NCI-H2227 (cell line): ENCODE data around the gene HOXA3.

ENCODE experiments used
- DNase-seq: peaks from one replicate; lab custom pipeline; 2025; ENCODE audit not compliant: unreplicated experiment; lab: John Stamatoyannopoulos, UW

The HOXA3 gene

GRCh38 chr7:27157702-27158431 is 5.5 kb upstream of the HOXA3 start:
- DNase-seq, result no peak

GRCh38 chr7:27156916-27157701 is 4.7 kb upstream of the HOXA3 start:
- peak; percentile 21 for DNase-seq

DNA sequence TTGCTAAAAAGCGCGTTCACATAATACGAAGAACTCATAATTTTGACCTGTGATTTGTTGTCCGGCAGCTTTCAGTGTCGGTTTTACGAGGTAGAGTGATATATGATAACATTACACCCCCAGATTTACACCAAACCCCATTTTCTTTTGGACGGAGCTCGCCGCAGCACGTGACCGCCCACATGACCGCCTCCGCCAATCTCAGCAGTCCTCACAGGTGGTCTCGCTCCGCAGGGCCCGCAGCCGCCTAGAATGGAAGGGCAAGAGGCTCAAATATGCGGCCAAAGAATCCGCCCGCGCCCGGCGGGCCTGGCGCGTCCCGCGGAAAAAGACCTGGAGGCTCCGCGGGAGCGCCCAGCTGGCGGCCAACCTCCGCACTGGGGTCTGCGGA is 4.1 kb upstream of the HOXA3 start, which contains the start of gene HOXA7:
TSS of gene HOXA7 (minus strand) at position 168 of the 391 bp plus-strand sequence. CDS start at position 38, 130 bp downstream.
- peak; percentile 78 for DNase-seq

DNA sequence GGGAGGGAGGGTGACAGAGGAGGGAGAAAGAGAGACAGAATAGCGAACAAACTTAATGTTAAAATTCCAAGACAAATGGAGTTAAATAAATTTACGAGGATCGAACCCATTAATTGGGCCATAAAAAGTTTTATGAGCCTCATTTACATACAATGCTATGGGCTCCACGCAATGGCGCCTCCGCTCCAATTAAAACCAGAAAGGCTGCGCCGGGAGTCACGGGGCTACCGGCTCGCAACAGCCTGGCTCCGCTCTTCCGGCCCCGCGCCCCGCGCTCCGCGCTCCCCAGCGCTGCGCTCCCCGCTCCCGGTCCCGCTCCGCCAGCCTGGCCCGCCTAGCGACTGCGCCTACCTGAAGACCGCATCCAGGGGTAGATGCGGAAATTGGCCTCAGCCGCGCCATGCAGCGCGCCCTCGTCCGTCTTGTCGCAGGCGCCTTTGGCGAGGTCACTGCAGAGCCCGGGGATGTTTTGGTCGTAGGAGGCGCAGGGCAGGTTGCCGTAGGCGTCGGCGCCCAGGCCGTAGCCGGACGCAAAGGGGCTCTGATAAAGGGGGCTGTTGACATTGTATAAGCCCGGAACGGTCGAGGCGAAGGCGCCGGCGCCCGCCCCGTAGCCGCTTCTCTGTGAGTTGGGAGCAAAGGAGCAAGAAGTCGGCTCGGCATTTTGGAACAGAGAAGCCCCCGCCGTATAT is 3.6 kb upstream of the HOXA3 start:
- DNase-seq, result peak; percentile 43

GRCh38 chr7:27154901-27155815 is 2.8 kb upstream of the HOXA3 start:
- no peak for DNase-seq

DNA sequence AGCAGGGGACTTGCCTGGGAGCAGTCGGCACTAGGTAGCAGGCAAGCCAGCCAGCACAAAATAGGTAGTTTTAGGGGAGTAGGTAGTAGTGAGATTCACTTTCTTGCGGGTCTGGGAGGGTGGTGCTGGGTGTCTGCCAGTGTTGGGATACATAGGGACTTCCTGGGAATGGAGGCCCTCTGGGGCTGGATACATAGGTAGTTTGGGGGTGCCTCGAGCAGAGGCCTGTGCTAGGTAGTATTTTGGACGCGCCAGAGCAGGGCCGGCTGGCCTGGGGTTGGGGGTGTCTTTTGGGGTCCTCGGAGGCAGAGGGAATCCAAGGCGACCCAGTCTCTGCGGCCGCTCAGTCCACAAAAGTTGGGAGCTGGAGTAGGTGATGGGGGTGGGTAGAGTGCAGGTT is 2.0 kb upstream of the HOXA3 start:
- DNase-seq, result no peak

DNA sequence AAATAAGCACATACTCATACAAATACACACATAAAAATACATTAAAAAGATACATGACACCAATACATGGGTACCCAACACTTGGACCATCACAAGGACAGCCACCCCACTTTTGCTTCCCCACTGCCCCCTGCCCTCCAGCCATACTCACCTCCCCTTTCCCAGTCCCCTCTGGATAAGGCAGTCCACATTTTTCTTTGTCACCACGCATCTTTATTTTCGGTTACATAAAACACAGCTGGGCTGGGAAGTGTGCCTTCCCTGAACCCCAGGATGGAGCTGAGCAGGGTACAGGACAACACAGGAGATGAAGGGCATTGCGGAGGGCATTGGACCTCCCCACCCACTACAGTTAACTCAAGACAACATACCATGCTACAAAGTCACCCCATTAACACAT is 1.1 kb upstream of the HOXA3 start:
- no peak for DNase-seq

- no peak for DNase-seq
Measured at GRCh38 chr7:27152816-27153442, 546 bp upstream of the HOXA3 start.

DNA sequence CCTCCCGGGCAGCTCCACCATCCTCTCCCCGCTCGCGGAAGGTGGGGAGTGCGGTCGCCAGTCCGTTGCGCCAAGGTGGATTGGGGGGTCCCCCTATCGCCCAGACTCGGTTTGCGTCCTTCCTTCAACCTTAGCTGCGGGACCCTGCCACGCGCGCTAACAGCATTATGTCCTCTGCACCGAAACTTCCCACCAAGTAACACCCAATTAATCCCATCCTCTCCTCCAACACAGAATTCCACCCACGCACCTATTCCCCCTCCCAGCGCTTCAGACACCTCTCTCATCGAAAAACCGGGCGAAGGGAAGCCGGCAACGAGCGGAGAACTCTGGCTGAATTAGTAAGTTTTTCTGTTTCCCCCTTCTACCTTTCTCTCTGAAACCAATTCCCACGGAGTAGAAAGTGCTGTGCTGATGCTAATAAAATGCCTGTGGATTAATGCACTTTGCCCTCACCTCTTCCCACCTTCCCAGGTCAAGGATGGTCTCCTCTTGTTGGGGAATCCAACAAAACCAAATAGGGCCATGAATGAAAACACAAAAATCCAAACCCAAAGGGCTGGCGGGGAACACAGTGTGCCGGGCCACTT is 947 bp downstream of the HOXA3 start:
- DNase-seq, result no peak

DNA sequence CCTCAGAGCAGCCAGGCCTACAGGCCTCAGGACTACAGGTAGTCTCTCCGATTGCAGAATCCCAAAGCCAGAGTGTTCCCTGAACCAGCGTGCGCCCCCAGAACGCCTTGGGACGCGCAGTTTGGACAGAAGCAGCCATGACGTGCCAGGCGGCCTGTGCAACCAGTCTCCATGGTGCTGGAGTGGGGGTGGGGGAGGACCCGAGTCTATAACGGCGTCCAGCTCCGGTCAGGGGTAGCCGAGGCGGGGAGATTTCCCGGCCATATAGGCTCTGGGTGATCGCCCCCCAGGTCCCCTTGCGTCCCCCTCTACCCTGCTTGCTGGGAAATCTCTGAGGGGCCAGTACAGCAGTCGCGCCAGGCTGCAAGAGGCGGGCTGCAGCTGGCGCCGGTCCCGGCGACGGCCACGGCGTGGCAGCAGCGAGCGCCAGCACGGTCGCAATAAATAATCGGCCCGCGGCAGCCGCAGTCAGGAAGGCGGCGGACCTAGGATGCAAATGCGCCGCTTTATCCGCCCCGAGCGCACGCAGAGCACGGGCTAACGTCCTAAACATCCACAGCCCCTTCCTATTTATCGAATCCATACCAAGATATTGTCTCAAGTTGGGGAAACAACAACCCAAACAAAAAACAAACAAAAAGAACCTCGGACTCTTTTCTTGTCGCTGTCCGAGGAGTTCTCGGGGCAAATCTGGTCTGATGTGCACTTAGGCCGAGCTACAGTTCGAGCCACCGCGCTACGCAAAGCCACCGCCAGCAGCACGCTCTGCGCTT is 1.6 kb downstream of the HOXA3 start:
- DNase-seq, result peak; percentile 81

GRCh38 chr7:27149842-27150567 is 2.4 kb downstream of the HOXA3 start:
- DNase-seq, result no peak

DNA sequence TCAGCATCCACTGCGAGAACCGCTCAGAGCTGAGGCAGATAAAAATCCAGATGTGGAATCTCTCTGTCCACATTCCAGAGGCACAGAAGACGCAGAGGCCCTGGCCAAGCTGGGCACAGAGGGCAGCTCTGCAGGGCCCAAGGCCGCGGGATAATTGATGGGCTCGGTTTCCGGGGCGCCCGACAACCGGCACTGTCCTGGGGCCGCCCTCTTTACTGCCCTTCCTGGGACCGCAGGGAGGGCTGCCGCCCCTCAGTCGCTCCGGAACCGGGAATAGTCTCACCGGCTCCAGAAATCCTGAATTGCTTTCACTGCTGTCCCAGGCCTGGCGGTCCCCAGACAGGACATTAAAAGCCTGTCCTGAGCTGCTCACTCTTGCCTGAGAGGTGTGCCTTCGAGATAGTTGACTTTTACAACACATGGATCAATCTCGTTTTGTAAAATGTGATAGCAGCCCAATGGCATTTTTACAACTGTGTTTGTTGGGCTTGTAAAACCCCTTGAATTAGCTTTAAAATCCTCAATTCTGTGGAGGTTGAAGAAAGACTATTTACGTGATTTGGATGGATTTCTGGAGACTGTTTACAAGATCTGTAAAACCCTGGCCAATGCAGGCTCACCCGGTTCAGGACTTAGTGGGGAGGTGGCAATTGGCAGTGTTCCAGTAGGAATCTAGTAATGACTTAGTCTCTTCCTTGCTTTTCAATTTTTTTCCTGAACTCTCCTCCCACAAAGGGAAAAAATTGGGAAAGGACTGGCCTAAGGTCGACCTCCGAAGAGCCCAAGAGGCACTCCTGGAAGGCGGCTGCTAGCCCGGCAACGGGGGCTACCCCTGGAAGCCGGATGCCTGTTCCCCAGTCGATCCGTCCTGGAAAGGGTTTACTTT is 3.4 kb downstream of the HOXA3 start:
- no peak for DNase-seq

GRCh38 chr7:27148031-27148755 is 4.2 kb downstream of the HOXA3 start:
- DNase-seq, result no peak

DNA sequence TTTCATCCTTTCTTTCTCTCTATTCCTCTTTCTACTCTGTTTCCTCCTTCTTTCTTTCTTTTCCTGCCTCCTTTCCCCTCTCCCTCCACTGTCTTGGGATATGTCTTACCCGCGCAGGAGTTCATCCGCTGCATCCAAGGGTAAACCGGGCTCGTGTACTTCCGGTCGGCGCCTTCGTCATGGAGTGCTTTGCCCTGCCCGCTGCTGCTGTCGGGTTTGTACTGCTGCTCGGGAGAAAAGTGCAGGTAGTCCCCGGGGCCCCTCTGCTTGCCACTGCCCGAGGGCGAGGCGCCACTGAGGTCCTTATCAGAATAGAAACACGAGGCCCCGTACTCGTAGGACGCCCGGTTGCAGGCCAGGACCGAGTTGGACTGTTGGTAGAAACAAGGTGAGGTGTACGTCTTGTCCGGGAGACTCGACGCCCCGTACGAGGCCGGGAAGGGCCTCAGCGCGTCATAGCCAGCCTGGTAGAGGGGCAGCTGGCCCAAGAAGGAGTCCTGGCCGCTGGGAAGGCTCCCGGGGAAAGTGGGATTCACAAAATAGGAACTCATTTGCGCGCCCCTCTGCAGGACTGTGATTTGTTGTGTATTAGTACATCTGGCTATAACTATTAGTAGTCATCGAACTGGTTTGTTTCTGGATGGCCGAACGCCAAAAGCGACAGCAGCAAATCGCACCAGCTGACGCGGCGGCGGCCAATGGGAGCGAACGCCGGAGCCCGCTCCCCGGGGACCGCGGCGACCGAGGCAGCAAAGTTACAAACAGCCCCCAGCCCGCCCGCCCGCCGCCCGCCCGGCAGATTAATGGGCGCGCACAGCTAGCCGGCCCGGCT is 5.0 kb downstream of the HOXA3 start, which contains the start of gene HOXA6:
TSS of gene HOXA6 (minus strand) at position 576 of the 832 bp plus-strand sequence. CDS start at position 551, 25 bp downstream.
- no peak for DNase-seq

GRCh38 chr7:27146491-27147198 is 5.7 kb downstream of the HOXA3 start:
- DNase-seq, result no peak
